T-helper 22 cell (primary cell): Measurements from ENCODE around the gene ZDHHC11.
A peak's percentile ranks its signal among the peaks of the same experiment; 100 is the strongest.

Experiments
- DNase-seq: peaks from one replicate; pipeline ENCODE4 v3.0.0-alpha.2; 2020; ENCODE audit warnings: low read depth

ZDHHC11 gene

GRCh38 chr5:850511-851006, at the start of gene ZDHHC11:
TSS of gene ZDHHC11 (minus strand) at chr5:850986. CDS start at chr5:850602, 384 bp downstream.
- DNase-seq = no peak

- no peak for DNase-seq
Observed at GRCh38 chr5:893711-894110, 42.9 kb upstream of the ZDHHC11 start.

GRCh38 chr5:893137-893506, 42.3 kb upstream of the ZDHHC11 start:
- DNase-seq = no peak

GRCh38 chr5:892394-893136, 41.8 kb upstream of the ZDHHC11 start, which contains the start of the genes BRD9 and TRIP13:
TSS of gene BRD9 (minus strand) at chr5:892801. CDS start at chr5:892657, 144 bp downstream.
TSS of gene TRIP13 (plus strand) at chr5:892884. CDS start at chr5:892999, 115 bp downstream.
- DNase-seq = peak; percentile 71

- DNase-seq = no peak
Observed at GRCh38 chr5:891837-892393, 41.1 kb upstream of the ZDHHC11 start.

- no peak for DNase-seq
Observed at GRCh38 chr5:891117-891836, 40.5 kb upstream of the ZDHHC11 start.

- DNase-seq = no peak
Observed at GRCh38 chr5:889075-889710, 38.4 kb upstream of the ZDHHC11 start.

- DNase-seq = no peak
Observed at GRCh38 chr5:888638-889035, 37.9 kb upstream of the ZDHHC11 start.

GRCh38 chr5:887947-888637, 37.3 kb upstream of the ZDHHC11 start:
- no peak for DNase-seq

- no peak for DNase-seq
Observed at GRCh38 chr5:886716-887325, 36.0 kb upstream of the ZDHHC11 start.

- no peak for DNase-seq
Observed at GRCh38 chr5:886036-886435, 35.2 kb upstream of the ZDHHC11 start.

GRCh38 chr5:885529-885928, 34.7 kb upstream of the ZDHHC11 start:
- no peak for DNase-seq

- DNase-seq = no peak
Observed at GRCh38 chr5:885127-885442, 34.3 kb upstream of the ZDHHC11 start.

- no peak for DNase-seq
Observed at GRCh38 chr5:884345-885126, 33.8 kb upstream of the ZDHHC11 start.

- no peak for DNase-seq
Observed at GRCh38 chr5:883475-884181, 32.8 kb upstream of the ZDHHC11 start.

- no peak for DNase-seq
Observed at GRCh38 chr5:882253-883183, 31.7 kb upstream of the ZDHHC11 start.

GRCh38 chr5:881551-881935, 30.8 kb upstream of the ZDHHC11 start:
- DNase-seq = no peak

GRCh38 chr5:880816-881550, 30.2 kb upstream of the ZDHHC11 start:
- no peak for DNase-seq
